GM19328 (cell line): ENCODE data around the gene ZNF319.

ENCODE experiments used
- ATAC-seq: cut with Tn5 transposase; IDR thresholded peaks from one replicate; pipeline ENCODE4 v1.9.1; 2021; ENCODE audit warnings: mild to moderate bottlenecking, moderate library complexity; ENCODE audit not compliant: unreplicated experiment

The ZNF319 gene

GRCh38 chr16:58037365-58038057, 37.0 kb upstream of the ZNF319 start:
- no peak for ATAC-seq

- ATAC-seq, result no peak
These were observed 36.5 kb upstream of the ZNF319 start for GRCh38 chr16:58036943-58037342.

GRCh38 chr16:58035356-58036170, 35.1 kb upstream of the ZNF319 start:
- no peak for ATAC-seq

GRCh38 chr16:58034774-58035173, 34.3 kb upstream of the ZNF319 start:
- no peak for ATAC-seq

- no peak for ATAC-seq
These were observed 33.7 kb upstream of the ZNF319 start for GRCh38 chr16:58034128-58034685.

- ATAC-seq, result no peak
These were observed 32.3 kb upstream of the ZNF319 start for GRCh38 chr16:58032710-58033293.

- ATAC-seq, result no peak
These were observed 30.7 kb upstream of the ZNF319 start for GRCh38 chr16:58031016-58031800.

GRCh38 chr16:58030136-58030840, 29.8 kb upstream of the ZNF319 start:
- no peak for ATAC-seq

GRCh38 chr16:58029410-58029809, 28.9 kb upstream of the ZNF319 start:
- no peak for ATAC-seq

- ATAC-seq, result no peak
These were observed 28.1 kb upstream of the ZNF319 start for GRCh38 chr16:58028541-58029070.

GRCh38 chr16:58027916-58028455, 27.5 kb upstream of the ZNF319 start:
- ATAC-seq, result no peak

- ATAC-seq, result no peak
These were observed 26.9 kb upstream of the ZNF319 start for GRCh38 chr16:58027161-58027915.

GRCh38 chr16:58026705-58027160, 26.3 kb upstream of the ZNF319 start:
- ATAC-seq, result no peak

GRCh38 chr16:58026139-58026704, 25.8 kb upstream of the ZNF319 start:
- peak; percentile 15 for ATAC-seq

GRCh38 chr16:58025351-58026138, 25.1 kb upstream of the ZNF319 start, which contains the start of gene MMP15:
MMP15 (plus strand) TSS chr16:58025754; CDS start chr16:58026351, 597 bp downstream.
- peak; percentile 62 for ATAC-seq

- ATAC-seq, result no peak
These were observed 24.2 kb upstream of the ZNF319 start for GRCh38 chr16:58024486-58025350.
